Parathyroid adenoma (tissue), 2 donors: ENCODE data around the gene STIM1.

Source experiments
- H2AFZ ChIP-seq: fragments of 300-600 bp; sonication (generic); one replicate; pipeline ENCODE4 v1.7.0; 2017; ENCODE audit warnings: antibody characterized with exemption, mild to moderate bottlenecking
- H3K27ac ChIP-seq: fragments of 300-600 bp; sonication (generic); one replicate; pipeline ENCODE4 v1.7.0; 2017
- H3K27me3 ChIP-seq: fragments of 300-600 bp; sonication (generic); one replicate; pipeline ENCODE4 v1.7.0; 2017; ENCODE audit warnings: low read length; ENCODE audit not compliant: control insufficient read depth, insufficient read depth
- H3K36me3 ChIP-seq: fragments of 300-600 bp; sonication (generic); one replicate; pipeline ENCODE4 v1.7.0; 2017; ENCODE audit warnings: low read length; ENCODE audit not compliant: control insufficient read depth, insufficient read depth
- H3K4me1 ChIP-seq: fragments of 300-600 bp; sonication (generic); one replicate; pipeline ENCODE4 v1.7.0; 2017; ENCODE audit warnings: control low read depth
- H3K4me2 ChIP-seq: fragments of 300-600 bp; sonication (generic); one replicate; pipeline ENCODE4 v1.7.0; 2017; ENCODE audit warnings: low read length
- H3K4me3 ChIP-seq: fragments of 300-600 bp; sonication (generic); one replicate; pipeline ENCODE4 v1.7.0; 2017; ENCODE audit warnings: low read depth, low read length
- H3K79me2 ChIP-seq: fragments of 300-600 bp; sonication (generic); one replicate; pipeline ENCODE4 v1.7.0; 2017; ENCODE audit warnings: control low read depth
- H3K9ac ChIP-seq: fragments of 300-600 bp; sonication (generic); one replicate; pipeline ENCODE4 v1.7.0; 2017; ENCODE audit warnings: mild to moderate bottlenecking
- H3K9me3 ChIP-seq: fragments of 300-600 bp; sonication (generic); one replicate; pipeline ENCODE4 v1.7.0; 2017; ENCODE audit warnings: low read length; ENCODE audit not compliant: control insufficient read depth
- CTCF ChIP-seq: fragments of 300-600 bp; sonication (generic); IDR thresholded peaks from one replicate; pipeline ENCODE4 v1.7.0; 2017; ENCODE audit warnings: antibody characterized with exemption, mild to moderate bottlenecking
- donor health status: primary hyperparathyroidism.

STIM1 gene

DNA sequence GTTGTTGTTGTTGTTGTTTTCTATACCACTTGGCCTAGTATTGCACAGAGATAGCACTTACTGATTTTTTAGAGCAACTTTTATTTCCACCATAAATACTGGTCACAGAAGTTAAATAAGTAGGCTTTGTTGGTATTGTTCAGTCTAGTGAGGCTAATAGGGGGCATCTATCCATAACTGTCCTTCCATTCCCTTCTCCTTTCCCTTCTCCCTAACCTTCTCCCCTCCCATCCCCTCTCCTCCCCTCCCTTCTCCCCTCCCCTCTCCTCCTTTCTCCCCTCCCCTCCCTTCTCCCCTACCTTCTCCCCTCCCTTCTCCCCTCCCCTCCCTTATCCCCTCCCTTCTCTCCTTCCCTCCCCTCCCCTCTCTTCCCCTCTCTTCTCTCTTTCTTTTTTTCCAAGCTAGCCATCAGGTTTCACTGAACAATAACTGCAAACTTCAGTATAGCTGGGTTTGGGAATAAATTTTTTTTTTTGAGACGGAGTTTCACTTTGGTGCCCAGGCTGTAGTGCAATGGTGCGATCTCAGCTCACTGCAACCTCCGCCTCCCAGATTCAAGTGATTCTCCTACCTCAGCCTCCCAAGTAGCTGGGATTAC is 56.5 kb downstream of the STIM1 start:
- Histone ChIP-seq H3K4me1 (no peaks in the 10 kb centered on the region), H3K27ac (no peak overlapping the region), H3K4me3 (no peak overlapping the region), H3K36me3 (no peaks in the 10 kb centered on the region), H3K79me2 (peaks cover 8% of the 10 kb centered on the region), H3K4me2 (no peak overlapping the region), H3K27me3 (no peaks in the 10 kb centered on the region), H3K9me3 (no peaks in the 10 kb centered on the region), H3K9ac (no peak overlapping the region), H2AFZ (no peak overlapping the region)
- no peak for TF ChIP-seq CTCF

GRCh38 chr11:3913921-3914320 is 58.5 kb downstream of the STIM1 start:
- Histone ChIP-seq H2AFZ (no peak overlapping the region), H3K79me2 (peaks cover 8% of the 10 kb centered on the region), H3K27ac (no peak overlapping the region), H3K27me3 (no peaks in the 10 kb centered on the region), H3K4me2 (no peak overlapping the region), H3K4me3 (no peak overlapping the region), H3K4me1 (no peaks in the 10 kb centered on the region), H3K9ac (no peak overlapping the region), H3K9me3 (no peaks in the 10 kb centered on the region), H3K36me3 (no peaks in the 10 kb centered on the region)
- no peak for TF ChIP-seq CTCF

DNA sequence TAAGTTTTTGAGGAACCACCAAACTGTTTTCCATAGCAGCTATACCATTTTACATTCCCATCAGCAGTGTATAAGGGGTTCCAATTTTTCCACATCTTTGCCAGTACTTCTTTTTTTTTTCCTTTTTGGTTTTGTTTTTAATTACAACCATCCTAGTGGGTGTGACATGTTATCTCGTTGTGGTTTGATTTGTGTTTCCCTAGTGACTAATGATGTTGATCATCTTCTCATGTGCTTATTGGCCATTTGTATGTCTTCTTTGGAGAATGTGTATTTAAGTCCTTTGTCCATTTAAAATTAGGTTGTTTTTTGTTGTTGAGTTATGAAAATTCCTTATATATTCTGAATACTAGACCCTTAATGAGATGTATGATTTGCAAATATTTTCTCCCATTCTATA is 59.3 kb downstream of the STIM1 start:
- H3K36me3 ChIP-seq, result no peaks in the 10 kb centered on the region
- no peak for TF ChIP-seq CTCF
- no peaks in the 10 kb centered on the region for H3K9me3 ChIP-seq
- no peaks in the 10 kb centered on the region for H3K4me1 ChIP-seq
- H3K4me3 ChIP-seq, result no peak overlapping the region
- no peaks in the 10 kb centered on the region for H3K27me3 ChIP-seq
- H2AFZ ChIP-seq, result no peak overlapping the region
- H3K27ac ChIP-seq, result no peak overlapping the region
- peaks cover 8% of the 10 kb centered on the region for H3K79me2 ChIP-seq
- H3K9ac ChIP-seq, result no peak overlapping the region
- no peak overlapping the region for H3K4me2 ChIP-seq

GRCh38 chr11:3916962-3917361 is 61.5 kb downstream of the STIM1 start:
- Histone ChIP-seq H3K4me3 (no peak overlapping the region), H3K9ac (no peak overlapping the region), H3K9me3 (no peaks in the 10 kb centered on the region), H3K4me2 (no peak overlapping the region), H3K4me1 (no peaks in the 10 kb centered on the region), H3K36me3 (no peaks in the 10 kb centered on the region), H3K27ac (no peak overlapping the region), H3K27me3 (no peaks in the 10 kb centered on the region), H3K79me2 (peaks cover 8% of the 10 kb centered on the region), H2AFZ (no peak overlapping the region)
- no peak for TF ChIP-seq CTCF

DNA sequence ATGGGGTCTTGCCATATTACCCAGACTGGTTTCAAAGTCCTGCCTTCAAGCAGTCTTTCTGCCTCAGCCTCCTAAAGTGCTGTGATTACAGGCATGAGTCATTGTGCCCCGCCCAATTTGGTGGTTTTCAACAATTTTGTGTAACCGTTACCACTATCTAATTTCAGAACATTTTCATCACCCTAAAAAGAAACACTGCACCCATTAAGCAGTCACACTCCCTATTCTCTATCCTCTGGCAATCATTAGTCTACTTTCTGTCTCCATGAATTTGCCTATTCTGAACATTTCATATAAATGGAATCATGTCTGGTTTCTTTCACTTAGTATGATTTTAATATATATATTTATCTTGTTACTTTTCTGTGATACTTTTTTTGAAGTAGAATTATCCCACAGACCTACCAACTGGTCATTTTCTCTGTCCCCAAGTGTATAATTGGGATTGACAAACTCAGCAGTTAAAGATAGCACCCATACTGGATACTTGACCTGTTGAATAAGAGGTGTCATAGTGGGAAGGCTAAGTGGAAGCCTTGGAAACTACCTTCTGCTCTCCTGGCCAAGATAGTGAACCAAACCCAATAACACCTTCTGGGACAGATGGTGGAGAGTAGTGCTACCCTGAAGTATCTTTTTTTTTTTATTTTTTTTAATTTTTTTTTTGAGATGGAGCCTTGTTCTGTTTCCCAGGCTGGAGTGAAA is 64.8 kb downstream of the STIM1 start:
- no peaks in the 10 kb centered on the region for H3K27me3 ChIP-seq
- no peak overlapping the region for H3K4me3 ChIP-seq
- H3K9me3 ChIP-seq, result no peaks in the 10 kb centered on the region
- H3K27ac ChIP-seq, result no peak overlapping the region
- no peak for TF ChIP-seq CTCF
- peaks cover 4% of the 10 kb centered on the region for H3K79me2 ChIP-seq
- no peak overlapping the region for H3K4me2 ChIP-seq
- no peaks in the 10 kb centered on the region for H3K36me3 ChIP-seq
- H3K9ac ChIP-seq, result no peak overlapping the region
- H2AFZ ChIP-seq, result no peak overlapping the region
- no peaks in the 10 kb centered on the region for H3K4me1 ChIP-seq
